Omental fat pad (tissue), 4 donors: Measurements from ENCODE around the gene CAPN5. TPM values are rescaled to one million over a fixed set of nuclear protein-coding genes. Genes with fewer than 3 reads are reported as not detected.

Experiments
- ATAC-seq: fragments of 150-250 bp; one replicate; pipeline ENCODE4 v1.9.1; 2016; ENCODE audit warnings: mild to moderate bottlenecking, moderate library complexity; ENCODE audit not compliant: low FRiP score
- DNase-seq: peaks from one replicate; pipeline ENCODE4 v3.0.0-alpha.2; 2019; ENCODE audit warnings: low spot score
- CTCF ChIP-seq, 3 donors: fragments of 450-650 bp; IDR thresholded peaks; one replicate each; pipeline ENCODE4 v1.5.1; 2016 to 2017; ENCODE audit warnings: antibody characterized with exemption in 3 of 3, mild to moderate bottlenecking in 3 of 3, moderate library complexity in 2 of 3
- total RNA-seq, 4 donors: library from RNA; depleted of rRNA; stranded (reverse); fragments of >200 nt; gene quantifications; one replicate each; pipeline ENCODE4 v1.1.0, GENCODE V29; 2016

The CAPN5 gene
- total RNA-seq, 4 donors from 2014 or later: 3.3 to 8.5 (median 4.7) TPM

- DNase-seq (no peak), ATAC-seq (no peak)
- no peak for TF ChIP-seq CTCF (IDR thresholded peaks at IDR 0.05)
Measured at GRCh38 chr11:77152846-77153245, 86.1 kb downstream of the CAPN5 start.

GRCh38 chr11:77153276-77154185 is 86.8 kb downstream of the CAPN5 start:
- no peak for TF ChIP-seq CTCF (IDR thresholded peaks at IDR 0.05)
- no peak for DNase-seq
- no peak for ATAC-seq

- TF ChIP-seq CTCF (IDR thresholded peaks at IDR 0.05): no peak
- ATAC-seq: no peak
- DNase-seq: no peak
Measured at GRCh38 chr11:77154381-77155081, 87.8 kb downstream of the CAPN5 start.

- no peak for ATAC-seq
- no peak for TF ChIP-seq CTCF (IDR thresholded peaks at IDR 0.05)
- DNase-seq: no peak
Measured at GRCh38 chr11:77155082-77155475, 88.3 kb downstream of the CAPN5 start.

GRCh38 chr11:77155556-77156130 is 88.9 kb downstream of the CAPN5 start:
- ATAC-seq (no peak), DNase-seq (no peak)
- no peak for TF ChIP-seq CTCF (IDR thresholded peaks at IDR 0.05)

- ATAC-seq (no peak), DNase-seq (no peak)
- no peak for TF ChIP-seq CTCF (IDR thresholded peaks at IDR 0.05)
Measured at GRCh38 chr11:77156396-77157195, 89.8 kb downstream of the CAPN5 start.
